Nephron progenitor cell (in vitro differentiated cells): Measurements from ENCODE around the gene FOXJ2.
A peak's percentile ranks its signal among the peaks of the same experiment; 100 is the strongest.

ENCODE experiments used
- DNase-seq: peaks from one replicate; pipeline ENCODE4 v3.0.0; 2021
- H3K27ac Mint-ChIP-seq: 2 replicates; pipeline ENCODE4 v1.8.0; 2021; ENCODE audit warnings: mild to moderate bottlenecking, moderate library complexity, mixed read lengths
- H3K27me3 Mint-ChIP-seq: 2 replicates; pipeline ENCODE4 v1.8.0; 2021; ENCODE audit warnings: mild to moderate bottlenecking, low read depth, mixed read lengths; ENCODE audit not compliant: poor library complexity
- H3K36me3 Mint-ChIP-seq: 2 replicates; pipeline ENCODE4 v1.8.0; 2021; ENCODE audit warnings: low read depth, mixed read lengths
- H3K4me1 Mint-ChIP-seq: 2 replicates; pipeline ENCODE4 v1.8.0; 2021; ENCODE audit warnings: mixed read lengths
- H3K4me3 Mint-ChIP-seq: 2 replicates; pipeline ENCODE4 v1.8.0; 2021; ENCODE audit warnings: mild to moderate bottlenecking, moderate library complexity, mixed read lengths
- H3K9me3 Mint-ChIP-seq: 2 replicates; pipeline ENCODE4 v1.8.0; 2021; ENCODE audit warnings: mild to moderate bottlenecking, moderate library complexity, mixed read lengths
- TF ChIP-seq, protein P1 (sequence below): fragments of 200-600 bp; sonication (generic); IDR thresholded peaks from 2 replicates; pipeline ENCODE4 v1.5.0; 2021; ENCODE audit warnings: antibody characterized with exemption

The FOXJ2 gene

DNA sequence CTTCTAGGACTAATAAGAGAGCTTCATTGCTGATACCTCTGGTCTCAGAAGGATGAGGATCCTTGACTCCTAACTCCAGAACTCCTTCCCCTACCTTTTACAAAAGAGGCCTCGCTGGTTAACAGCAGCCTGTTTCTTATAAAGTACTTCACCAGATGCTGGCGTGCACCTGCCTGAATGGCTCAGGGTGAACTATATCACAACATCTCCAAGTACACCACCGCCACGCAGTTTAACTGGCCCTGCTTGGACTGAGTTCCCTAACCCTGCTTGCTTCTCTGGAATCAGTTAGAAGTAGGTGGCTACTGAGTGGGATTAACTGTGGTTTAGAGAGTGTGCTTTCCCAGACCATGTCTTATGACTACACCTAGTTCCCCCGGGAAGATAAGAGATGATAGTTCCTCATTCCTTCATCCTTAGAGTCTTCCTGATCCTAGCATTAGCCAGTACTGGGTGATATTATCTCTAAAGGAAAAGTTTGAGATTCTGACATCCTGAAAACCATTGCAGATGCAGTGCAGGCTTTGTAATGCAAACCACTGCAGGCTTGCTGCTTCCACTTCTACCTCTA, 3.0 kb downstream of the FOXJ2 start:
- Mint-ChIP-seq H3K4me1 (peaks cover 70% of the 10 kb centered on the region), H3K36me3 (peaks cover 8% of the 10 kb centered on the region), H3K4me3 (peak overlapping the region; percentile 22), H3K27ac (no peak overlapping the region), H3K9me3 (no peaks in the 10 kb centered on the region), H3K27me3 (peaks cover 8% of the 10 kb centered on the region)
- TF ChIP-seq, protein P1, sequence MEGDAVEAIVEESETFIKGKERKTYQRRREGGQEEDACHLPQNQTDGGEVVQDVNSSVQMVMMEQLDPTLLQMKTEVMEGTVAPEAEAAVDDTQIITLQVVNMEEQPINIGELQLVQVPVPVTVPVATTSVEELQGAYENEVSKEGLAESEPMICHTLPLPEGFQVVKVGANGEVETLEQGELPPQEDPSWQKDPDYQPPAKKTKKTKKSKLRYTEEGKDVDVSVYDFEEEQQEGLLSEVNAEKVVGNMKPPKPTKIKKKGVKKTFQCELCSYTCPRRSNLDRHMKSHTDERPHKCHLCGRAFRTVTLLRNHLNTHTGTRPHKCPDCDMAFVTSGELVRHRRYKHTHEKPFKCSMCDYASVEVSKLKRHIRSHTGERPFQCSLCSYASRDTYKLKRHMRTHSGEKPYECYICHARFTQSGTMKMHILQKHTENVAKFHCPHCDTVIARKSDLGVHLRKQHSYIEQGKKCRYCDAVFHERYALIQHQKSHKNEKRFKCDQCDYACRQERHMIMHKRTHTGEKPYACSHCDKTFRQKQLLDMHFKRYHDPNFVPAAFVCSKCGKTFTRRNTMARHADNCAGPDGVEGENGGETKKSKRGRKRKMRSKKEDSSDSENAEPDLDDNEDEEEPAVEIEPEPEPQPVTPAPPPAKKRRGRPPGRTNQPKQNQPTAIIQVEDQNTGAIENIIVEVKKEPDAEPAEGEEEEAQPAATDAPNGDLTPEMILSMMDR, result no peak
- no peak for DNase-seq

DNA sequence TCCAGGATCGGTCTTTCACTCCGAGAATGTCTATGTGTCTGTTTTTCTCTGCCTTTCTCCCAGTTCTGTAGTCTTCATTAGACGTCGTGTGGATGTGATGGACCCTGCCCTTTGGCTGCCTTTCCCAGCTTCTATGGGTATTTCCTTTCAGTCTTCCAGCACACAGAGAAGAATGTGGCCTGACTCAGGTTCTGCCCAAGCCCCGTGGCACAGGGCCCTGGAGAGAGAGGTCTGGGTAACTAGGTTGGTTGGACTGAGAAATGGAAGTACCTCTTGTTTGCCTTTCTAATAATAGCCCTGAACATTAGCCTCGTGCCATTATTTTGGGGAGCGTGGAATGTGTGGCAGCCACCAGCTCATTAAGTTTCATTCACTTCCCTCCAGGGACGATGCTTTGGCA, 3.8 kb downstream of the FOXJ2 start:
- Mint-ChIP-seq H3K27ac (peak overlapping the region; percentile 34), H3K4me3 (no peak overlapping the region), H3K36me3 (peaks cover 13% of the 10 kb centered on the region)

DNA sequence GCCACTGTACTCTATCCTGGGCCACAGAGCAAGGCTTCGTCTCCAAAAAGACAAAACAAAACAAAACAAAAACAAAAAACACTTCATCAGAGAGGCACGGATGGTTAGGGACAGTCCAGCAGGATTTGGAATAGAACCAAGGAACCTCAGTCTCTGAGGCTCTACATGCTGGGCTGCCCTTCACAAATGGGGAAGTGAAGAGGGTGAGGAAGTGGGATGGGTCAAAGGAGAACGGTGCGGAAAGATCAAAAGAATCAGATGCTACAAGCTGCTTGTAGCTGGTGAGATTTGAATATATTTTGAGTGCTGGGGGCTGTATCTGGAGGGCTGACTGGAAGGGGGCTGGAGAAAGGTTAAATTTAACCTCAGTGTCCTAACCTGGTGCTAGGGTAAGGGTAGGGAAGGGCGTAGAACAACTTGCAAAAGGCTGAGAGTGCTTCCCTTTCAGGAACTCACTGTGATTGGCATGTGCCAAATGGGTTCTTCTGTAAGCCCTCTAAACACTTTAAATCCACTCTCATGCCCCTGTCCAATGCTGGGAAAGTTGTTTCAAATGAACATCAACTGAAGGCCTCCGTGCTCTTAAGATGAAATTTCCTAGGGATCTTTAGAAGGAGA, 4.6 kb downstream of the FOXJ2 start:
- no peak overlapping the region for H3K27ac Mint-ChIP-seq
- TF ChIP-seq, protein P1, result no peak
- H3K9me3 Mint-ChIP-seq, result no peaks in the 10 kb centered on the region
- peaks cover 65% of the 10 kb centered on the region for H3K4me1 Mint-ChIP-seq
- no peak for DNase-seq
- H3K36me3 Mint-ChIP-seq, result peaks cover 20% of the 10 kb centered on the region
- H3K4me3 Mint-ChIP-seq, result no peak overlapping the region
- peaks cover 8% of the 10 kb centered on the region for H3K27me3 Mint-ChIP-seq

More for the DNA sequence above, 3.8 kb downstream of the FOXJ2 start:
- H3K27me3 Mint-ChIP-seq, result peaks cover 8% of the 10 kb centered on the region
- no peak for DNase-seq
- no peaks in the 10 kb centered on the region for H3K9me3 Mint-ChIP-seq
- TF ChIP-seq, protein P1, result no peak
- H3K4me1 Mint-ChIP-seq, result peaks cover 70% of the 10 kb centered on the region

DNA sequence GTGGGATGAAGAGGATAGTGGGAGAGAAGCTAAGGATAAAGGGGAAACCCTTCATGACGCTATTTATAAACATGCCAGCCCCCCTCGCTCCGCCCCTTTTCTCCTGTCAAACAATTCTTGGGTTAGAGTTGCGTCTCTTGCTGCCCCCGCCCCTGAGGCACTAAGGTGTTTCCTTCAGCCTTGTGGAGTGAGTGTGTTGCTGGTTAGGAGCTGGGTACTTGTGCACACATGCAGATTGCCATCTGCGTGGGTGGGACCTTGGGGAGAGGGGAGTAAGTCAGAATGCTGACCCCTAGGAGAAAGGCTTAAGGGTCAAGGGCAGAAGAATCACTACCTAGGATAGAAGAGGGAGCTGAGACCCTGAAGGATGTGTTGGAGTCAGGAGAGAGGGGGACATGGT, 5.4 kb downstream of the FOXJ2 start:
- H3K4me1 Mint-ChIP-seq, result peaks cover 64% of the 10 kb centered on the region
- H3K27me3 Mint-ChIP-seq, result peaks cover 8% of the 10 kb centered on the region
- H3K27ac Mint-ChIP-seq, result peak overlapping the region; percentile 49
- H3K36me3 Mint-ChIP-seq, result peaks cover 26% of the 10 kb centered on the region
- TF ChIP-seq, protein P1, result no peak
- H3K9me3 Mint-ChIP-seq, result no peaks in the 10 kb centered on the region
- peak; percentile 11 for DNase-seq
- peak overlapping the region; percentile 71 for H3K4me3 Mint-ChIP-seq

DNA sequence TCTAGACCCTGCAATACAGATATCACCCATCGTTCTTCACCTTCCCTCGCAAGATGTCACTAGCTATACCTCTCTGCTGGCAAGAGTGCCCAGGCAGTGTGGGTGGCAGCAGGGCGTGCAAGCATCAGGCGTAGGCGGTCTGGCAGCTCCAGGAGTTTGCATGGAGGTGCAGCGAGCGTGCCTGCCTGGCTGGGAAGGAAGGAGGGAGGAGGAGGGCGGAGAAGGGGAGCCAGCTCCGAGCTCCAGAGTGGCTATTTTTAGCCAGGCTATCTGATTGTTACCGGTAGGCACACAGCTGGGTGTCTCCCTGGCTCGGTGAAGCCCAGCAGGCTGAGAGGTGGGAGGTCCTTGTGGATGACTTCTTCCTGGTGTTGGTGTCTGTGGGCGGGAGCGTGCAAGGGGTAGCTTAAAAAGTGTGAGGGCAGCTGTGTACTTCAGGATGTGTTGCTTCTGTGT, 6.2 kb downstream of the FOXJ2 start:
- peaks cover 32% of the 10 kb centered on the region for H3K36me3 Mint-ChIP-seq
- TF ChIP-seq, protein P1, result no peak
- H3K27ac Mint-ChIP-seq, result no peak overlapping the region
- no peaks in the 10 kb centered on the region for H3K9me3 Mint-ChIP-seq
- H3K4me1 Mint-ChIP-seq, result peaks cover 56% of the 10 kb centered on the region
- DNase-seq, result peak; percentile 53
- peak overlapping the region; percentile 58 for H3K4me3 Mint-ChIP-seq
- peaks cover 7% of the 10 kb centered on the region for H3K27me3 Mint-ChIP-seq

DNA sequence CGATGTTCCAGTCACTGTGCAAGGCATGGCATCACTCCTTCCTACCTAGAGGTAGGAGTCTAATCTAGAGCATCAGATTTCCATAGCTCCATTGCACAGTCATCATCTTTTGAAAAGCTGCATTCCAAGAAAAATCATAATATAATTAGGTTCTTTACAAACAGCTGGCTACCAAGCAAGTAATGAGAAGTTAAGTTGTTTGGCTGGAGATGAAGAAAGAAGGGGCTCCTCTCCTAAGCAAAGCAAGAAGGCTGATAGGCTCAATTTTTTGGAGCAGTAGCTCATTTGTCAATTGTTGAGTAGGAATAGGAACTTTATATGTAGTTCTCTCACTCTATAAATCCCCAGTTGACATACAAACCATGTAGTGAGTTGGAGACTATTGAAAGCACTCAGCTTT, 8.3 kb downstream of the FOXJ2 start:
- Mint-ChIP-seq H3K9me3 (no peaks in the 10 kb centered on the region), H3K4me1 (peaks cover 35% of the 10 kb centered on the region), H3K27me3 (no peaks in the 10 kb centered on the region), H3K4me3 (no peak overlapping the region), H3K36me3 (peaks cover 45% of the 10 kb centered on the region), H3K27ac (no peak overlapping the region)
- DNase-seq, result no peak
- TF ChIP-seq, protein P1, result no peak
